HepG2 (cell line): ENCODE measurements around the gene SLC26A5. TPM values are rescaled to one million over a fixed set of nuclear protein-coding genes. Genes with fewer than 3 reads are reported as not detected.

Experiments used
- ATAC-seq: fragments of 200-7000 bp; cut with Tn5 transposase; 3 replicates; pipeline ENCODE4 v1.9.1; 2020; ENCODE audit warnings: mild to moderate bottlenecking, moderate library complexity
- BruUV-seq: library from RNA; stranded (reverse); fragments of 400-500 nt; replicated peaks from 2 replicates; lab custom pipeline; 2021; lab: Mats Ljungman, UMichigan
- CTCF ChIA-PET: fragments of 300-600 bp; formaldehyde crosslinking; extraction: SDS; loops from one replicate; lab custom pipeline; 2021; ENCODE audit warnings: low total read pairs, inconsistent platforms, low intra/inter-chr PET ratio; lab: Yijun Ruan, JAX
- POLR2A ChIA-PET: fragments of 350-600 bp; sonication (Branson Sonifier 250); formaldehyde crosslinking; loops from one replicate; lab custom pipeline; 2020; ENCODE audit warnings: antibody characterized with exemption, inconsistent platforms; lab: Yijun Ruan, JAX
- DNase-seq: peaks from one replicate; pipeline ENCODE4 v3.0.0-alpha.2; 2015; ENCODE audit warnings: low spot score
- FAIRE-seq: peaks from 3 replicates; lab custom pipeline; 2011; peaks lifted over from hg19 to GRCh38; lab: Jason Lieb, UNC
- H2AFZ ChIP-seq: one replicate; pipeline ENCODE4 v1.6.1; 2011; ENCODE audit warnings: low read length, inconsistent platforms
- H3K27ac ChIP-seq: fragments of 300-600 bp; 3 replicates; pipeline ENCODE4 v1.8.0; 2011; ENCODE audit warnings: mixed run types, mild to moderate bottlenecking, mixed read lengths, low read length, inconsistent platforms; ENCODE audit not compliant: insufficient read depth; ENCODE audit errors: extremely low read length
- H3K27me3 ChIP-seq, 2 experiments: fragments of 200-600 bp in 1 of 2; 2 replicates in 1 of 2; 3 replicates in 1 of 2; pipeline versions ENCODE4 v1.6.0 to v1.8.0; 2011; ENCODE audit warnings: low read length in 2 of 2, mild to moderate bottlenecking in 2 of 2, moderate library complexity in 2 of 2, inconsistent platforms in 1 of 2; ENCODE audit not compliant: insufficient read depth in 2 of 2, control insufficient read depth in 1 of 2
- H3K36me3 ChIP-seq, 2 experiments: fragments of 200-600 bp in 1 of 2; replicated peaks in 1 of 2; 2 replicates in 1 of 2; 3 replicates in 1 of 2; pipeline versions ENCODE4 v1.5.1 to v1.8.0; 2011; ENCODE audit warnings: low read length in 2 of 2, inconsistent platforms in 1 of 2; ENCODE audit not compliant: insufficient read depth in 2 of 2, control insufficient read depth in 1 of 2
- H3K4me1 ChIP-seq: 2 replicates; pipeline ENCODE4 v1.5.1; 2012; ENCODE audit warnings: low read length, inconsistent platforms; ENCODE audit not compliant: insufficient read depth
- H3K4me2 ChIP-seq: 2 replicates; pipeline ENCODE4 v1.6.0; 2011; ENCODE audit warnings: low read depth, low read length, inconsistent platforms
- H3K4me3 ChIP-seq, 3 experiments: fragments of 200-600 bp in 1 of 3; sonication (generic), shearing (Covaris generic) in 1 of 3; replicated peaks in 1 of 3; 2 replicates each; pipeline ENCODE4 v1.5.1; 2011 to 2016; ENCODE audit warnings: low read length in 3 of 3, inconsistent platforms in 2 of 3, low read depth in 2 of 3, mild to moderate bottlenecking in 2 of 3, control low read depth in 1 of 3, mixed read lengths in 1 of 3; ENCODE audit not compliant: insufficient read depth in 1 of 3
- H3K79me2 ChIP-seq: one replicate; pipeline ENCODE4 v1.6.1; 2011; ENCODE audit warnings: low read length, inconsistent platforms; ENCODE audit not compliant: insufficient read depth
- H3K9ac ChIP-seq: 2 replicates; pipeline ENCODE4 v1.6.0; 2011; ENCODE audit warnings: mild to moderate bottlenecking, low read depth, low read length, inconsistent platforms; ENCODE audit not compliant: insufficient read depth
- H3K9me3 ChIP-seq: 2 replicates; pipeline ENCODE4 v1.5.1; 2012; ENCODE audit warnings: mild to moderate bottlenecking, low read length
- H4K20me1 ChIP-seq: 2 replicates; pipeline ENCODE4 v1.6.0; 2011; ENCODE audit warnings: inconsistent platforms, mild to moderate bottlenecking, low read length, moderate library complexity; ENCODE audit not compliant: insufficient read depth
- ARID2 ChIP-seq: sonication (generic); formaldehyde crosslinking; IDR thresholded peaks from 2 replicates; pipeline ENCODE4 v1.8.1; 2022; ENCODE audit warnings: mild to moderate bottlenecking, missing genetic modification reagents, borderline replicate concordance
- JUN ChIP-seq: sonication (generic); formaldehyde crosslinking; IDR thresholded peaks from 2 replicates; pipeline ENCODE4 v1.4.0; 2020; ENCODE audit warnings: mild to moderate bottlenecking, missing genetic modification reagents
- MXI1 ChIP-seq: IDR thresholded peaks from 3 replicates; pipeline ENCODE4 v1.6.1; 2012; ENCODE audit warnings: low read depth, low read length, inconsistent platforms, borderline replicate concordance
- PATZ1 ChIP-seq: sonication (generic); formaldehyde crosslinking; IDR thresholded peaks from 2 replicates; pipeline ENCODE4 v1.4.0; 2020; ENCODE audit warnings: missing genetic modification reagents
- SNRNP70 ChIP-seq: fragments of 200-400 bp; formaldehyde crosslinking; IDR thresholded peaks from 2 replicates; pipeline ENCODE4 v1.6.1; 2017; ENCODE audit warnings: mild to moderate bottlenecking, low read depth, low read length, moderate library complexity
- ZNF30 ChIP-seq: sonication (generic); formaldehyde crosslinking; IDR thresholded peaks from 2 replicates; pipeline ENCODE4 v1.5.0; 2020; ENCODE audit warnings: mild to moderate bottlenecking, missing genetic modification reagents
- ZNF329 ChIP-seq: sonication (generic); formaldehyde crosslinking; IDR thresholded peaks from 2 replicates; pipeline ENCODE4 v1.9.0; 2021; ENCODE audit warnings: low read depth, mild to moderate bottlenecking, missing genetic modification reagents
- ZNF564 ChIP-seq: sonication (generic); formaldehyde crosslinking; IDR thresholded peaks from 2 replicates; pipeline ENCODE4 v1.8.1; 2023; ENCODE audit warnings: mild to moderate bottlenecking, missing genetic modification reagents
- ZSCAN12 ChIP-seq: sonication (generic); formaldehyde crosslinking; IDR thresholded peaks from 2 replicates; pipeline ENCODE4 v1.9.0; 2021; ENCODE audit warnings: mild to moderate bottlenecking, missing genetic modification reagents
- WGBS: methylation state at CpG from one replicate; pipeline ENCODE4 v1.1.6; 2017; ENCODE audit warnings: low lambda C conversion rate; 5-methylcytosine and 5-hydroxymethylcytosine counted together
- in situ Hi-C: cut with HindIII; loops from 2 replicates; pipeline ENCODE4 v1.10.0; 2017; ENCODE audit warnings: low pct_unique_long_range_greater_than_20kb; ENCODE audit not compliant: extremely low pct_ligation_motif_present
- intact Hi-C: fragments of 100-400 bp; cut with micrococcal nuclease; formaldehyde crosslinking; loops from one replicate; pipeline ENCODE4 v1.10.0; 2022; ENCODE audit not compliant: unreplicated experiment
- polyA plus RNA-seq, 8 experiments: library from polyadenylated mRNA; depleted of rRNA in 3 of 8; stranded (reverse) in 7 of 8; unstranded in 1 of 8; fragments of >200 nt; fragmentation: Illumina TruSeq in 4 of 8; extraction: Trizol in 4 of 8; gene quantifications; 2 replicates each; pipeline versions ENCODE4 v1.2.1 to v1.2.3, GENCODE V29; 2011 to 2016; ENCODE audit warnings: low read depth in 4 of 8, missing spikeins in 1 of 8, mixed read lengths in 1 of 8; ENCODE audit not compliant: insufficient read depth in 1 of 8
- total RNA-seq, 5 experiments: library from RNA; depleted of rRNA; stranded (reverse); fragments of >200 nt; fragmentation: Illumina TruSeq; extraction: Trizol; gene quantifications; 2 replicates each; pipeline ENCODE4 v1.2.3, GENCODE V29; 2016; ENCODE audit warnings: low read depth in 1 of 5
- TF ChIP-seq, protein P1 (sequence below): sonication (generic); formaldehyde crosslinking; IDR thresholded peaks from 2 replicates; pipeline ENCODE4 v1.5.1; 2020; ENCODE audit warnings: missing genetic modification reagents, mild to moderate bottlenecking, borderline replicate concordance

Gene SLC26A5
- total and polyA plus RNA-seq, 2 of the 13 experiments (the other 11 are each of a cell fraction or from before 2014, with no cell fraction given) = 0.08 to 0.11 TPM

GRCh38 chr7:103391976-103392375 is 54.0 kb downstream of the SLC26A5 start:
- 66% methylated on average over 2 of the region's 2 CpGs for WGBS
- BruUV-seq = no TSS peak
- TF ChIP-seq ARID2 (CRISPR knock-in tag) = no peak
- TF ChIP-seq, protein P1, sequence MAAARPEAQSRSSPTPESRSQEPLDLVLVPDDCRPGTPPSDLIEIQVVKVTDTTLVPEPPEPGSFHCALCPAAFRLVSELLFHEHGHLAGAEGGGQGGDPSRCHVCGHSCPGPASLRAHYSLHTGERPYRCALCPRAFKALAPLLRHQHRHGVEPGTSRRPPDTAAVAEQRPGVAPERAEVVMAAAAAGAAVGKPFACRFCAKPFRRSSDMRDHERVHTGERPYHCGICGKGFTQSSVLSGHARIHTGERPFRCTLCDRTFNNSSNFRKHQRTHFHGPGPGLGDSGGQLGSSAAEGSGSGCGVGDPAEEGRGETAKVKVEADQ = no peak
- TF ChIP-seq JUN = no peak
- TF ChIP-seq ZNF329 (CRISPR knock-in tag) = no peak
- no peak for TF ChIP-seq SNRNP70
- no peak for TF ChIP-seq ZNF30 (CRISPR knock-in tag)
- no peak for TF ChIP-seq MXI1
- TF ChIP-seq ZNF564 (CRISPR knock-in tag) = no peak
- no peak for TF ChIP-seq ZSCAN12 (CRISPR knock-in tag)
- TF ChIP-seq PATZ1 = no peak
- Histone ChIP-seq H3K27ac (no peak overlapping the region), H2AFZ (no peak overlapping the region), H3K36me3 (no peaks in the 10 kb centered on the region), H3K79me2 (no peaks in the 10 kb centered on the region), H3K9ac (no peak overlapping the region), H3K27me3 (no peaks in the 10 kb centered on the region), H3K9me3 (no peaks in the 10 kb centered on the region), H4K20me1 (no peaks in the 10 kb centered on the region), H3K4me1 (peaks cover 47% of the 10 kb centered on the region), H3K4me3 (no peak overlapping the region), H3K4me2 (no peak overlapping the region)
- FAIRE-seq (no peak), ATAC-seq (no peak), DNase-seq (no peak)
- POLR2A ChIA-PET = no interaction called here
- intact Hi-C loops = no loop called here
- CTCF ChIA-PET = no interaction called here
- in situ Hi-C loops = no loop called here
